Common myeloid progenitor, CD34-positive (primary cell): ENCODE measurements around the gene IRF9.

Experiments used
- CTCF ChIA-PET: fragments of 350-600 bp; sonication (Branson Sonifier 250); formaldehyde crosslinking; loops from one replicate; lab custom pipeline; 2021; ENCODE audit warnings: antibody characterized with exemption; lab: Charles Lee
- POLR2A ChIA-PET: fragments of 350-600 bp; sonication (Branson Sonifier 250); formaldehyde crosslinking; loops from one replicate; lab custom pipeline; 2021; ENCODE audit warnings: antibody characterized with exemption; lab: Charles Lee
- DNase-seq, 3 donors: peaks; one replicate each; pipeline versions ENCODE4 v3.0.0 to v3.0.0-alpha.2; 2013
- H3K27ac ChIP-seq, 2 experiments: 1 replicate in 1 of 2; 2 replicates in 1 of 2; pipeline ENCODE4 v1.7.0; 2013; ENCODE audit warnings: inconsistent platforms in 2 of 2, low read length in 2 of 2, mild to moderate bottlenecking in 2 of 2, low read depth in 1 of 2, moderate library complexity in 1 of 2; ENCODE audit not compliant: severe bottlenecking in 2 of 2, insufficient read depth in 1 of 2, poor library complexity in 1 of 2
- H3K27me3 ChIP-seq, 5 experiments: replicated peaks in 2 of 5; 1 replicate in 3 of 5; 2 replicates in 2 of 5; pipeline versions ENCODE4 v1.6.1 to v1.7.0; 2013; ENCODE audit warnings: low read length in 4 of 5, mild to moderate bottlenecking in 2 of 5, moderate library complexity in 2 of 5, inconsistent platforms in 1 of 5; ENCODE audit not compliant: insufficient read depth in 5 of 5, control insufficient read depth in 4 of 5
- H3K36me3 ChIP-seq, 4 experiments: 1 replicate in 2 of 4; 2 replicates in 2 of 4; pipeline versions ENCODE4 v1.6.1 to v1.7.0; 2013; ENCODE audit warnings: low read length in 3 of 4, control low read depth in 1 of 4, mild to moderate bottlenecking in 1 of 4; ENCODE audit not compliant: control insufficient read depth in 4 of 4, insufficient read depth in 4 of 4
- H3K4me1 ChIP-seq, 4 experiments: 1 replicate in 3 of 4; 2 replicates in 1 of 4; pipeline versions ENCODE4 v1.6.1 to v1.7.1; 2013; ENCODE audit warnings: low read length in 3 of 4, mild to moderate bottlenecking in 3 of 4, control low read depth in 1 of 4, inconsistent platforms in 1 of 4, moderate library complexity in 1 of 4; ENCODE audit not compliant: control insufficient read depth in 4 of 4, insufficient read depth in 4 of 4; ENCODE audit errors: control extremely low read depth in 1 of 4
- H3K4me3 ChIP-seq, 7 experiments: 1 replicate in 4 of 7; 2 replicates in 3 of 7; pipeline versions ENCODE4 v1.5.1 to v1.7.0; 2013; ENCODE audit warnings: mild to moderate bottlenecking in 7 of 7, low read length in 6 of 7, moderate library complexity in 6 of 7, inconsistent platforms in 2 of 7, low read depth in 2 of 7, control low read depth in 1 of 7; ENCODE audit not compliant: insufficient read depth in 4 of 7, control insufficient read depth in 1 of 7; ENCODE audit errors: extremely low read depth in 1 of 7
- H3K9me3 ChIP-seq, 5 experiments: 1 replicate in 4 of 5; 2 replicates in 1 of 5; pipeline versions ENCODE4 v1.6.1 to v1.7.1; 2013; ENCODE audit warnings: low read length in 4 of 5, mild to moderate bottlenecking in 2 of 5, inconsistent platforms in 1 of 5, low read depth in 1 of 5, moderate library complexity in 1 of 5; ENCODE audit not compliant: control insufficient read depth in 4 of 5, insufficient read depth in 2 of 5; ENCODE audit errors: control extremely low read depth in 1 of 5
- WGBS: methylation state at CpG from one replicate; pipeline ENCODE4 v1.1.5; 2013; ENCODE audit not compliant: insufficient coverage; 5-methylcytosine and 5-hydroxymethylcytosine counted together

IRF9 gene

DNA sequence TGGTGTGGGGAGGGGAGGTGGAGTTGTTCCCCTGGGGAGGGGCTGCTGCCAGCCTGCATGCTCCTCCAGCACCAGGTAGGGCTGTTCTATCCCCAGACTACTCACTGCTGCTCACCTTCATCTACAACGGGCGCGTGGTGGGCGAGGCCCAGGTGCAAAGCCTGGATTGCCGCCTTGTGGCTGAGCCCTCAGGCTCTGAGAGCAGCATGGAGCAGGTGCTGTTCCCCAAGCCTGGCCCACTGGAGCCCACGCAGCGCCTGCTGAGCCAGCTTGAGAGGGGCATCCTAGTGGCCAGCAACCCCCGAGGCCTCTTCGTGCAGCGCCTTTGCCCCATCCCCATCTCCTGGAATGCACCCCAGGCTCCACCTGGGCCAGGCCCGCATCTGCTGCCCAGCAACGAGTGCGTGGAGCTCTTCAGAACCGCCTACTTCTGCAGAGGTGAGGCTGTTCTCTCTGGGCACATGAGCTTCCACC is 3.5 kb downstream of the IRF9 start:
- Histone ChIP-seq H3K9me3 (no peaks in the 10 kb centered on the region), H3K36me3 (peaks cover 20 to 69% (median 50%) of the 10 kb centered on the region in 4 experiments), H3K4me3 (no peak overlapping the region), H3K4me1 (peaks cover 10 to 38% (median 22%) of the 10 kb centered on the region in 4 experiments), H3K27ac (no peak overlapping the region), H3K27me3 (no peaks in the 10 kb centered on the region)
- CTCF ChIA-PET = interaction anchor here (0.8 to 1.5 kb wide), 6 partner anchors 9 to 58 kb away, joined by 3 to 6 read pairs (median 3); partner anchors contain the start of genes IPO4 and MDP1
- POLR2A ChIA-PET = interaction anchor here (0.6 to 1.0 kb wide), 3 partner anchors 9 to 51 kb away, joined by 3 to 4 read pairs (median 3); no protein-coding TSS in a partner anchor
- no peak for DNase-seq
- 98% methylated on average over 14 of the region's 14 CpGs for WGBS

DNA sequence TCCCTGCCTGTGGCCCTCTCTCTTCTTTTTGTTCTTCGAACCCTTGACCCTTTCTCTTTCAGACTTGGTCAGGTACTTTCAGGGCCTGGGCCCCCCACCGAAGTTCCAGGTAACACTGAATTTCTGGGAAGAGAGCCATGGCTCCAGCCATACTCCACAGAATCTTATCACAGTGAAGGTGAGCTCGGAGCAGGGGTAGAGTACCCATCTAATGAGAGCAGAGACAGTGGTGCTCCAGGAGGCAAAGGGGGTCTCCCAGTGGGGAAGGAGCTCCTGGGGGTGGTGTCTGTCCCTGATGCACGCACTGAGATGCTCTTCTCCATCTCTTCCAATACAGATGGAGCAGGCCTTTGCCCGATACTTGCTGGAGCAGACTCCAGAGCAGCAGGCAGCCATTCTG is 4.7 kb downstream of the IRF9 start:
- Histone ChIP-seq H3K27ac (peak overlapping the region in 1 of 2 experiments; percentile 25), H3K4me3 (no peak overlapping the region), H3K4me1 (peaks cover 10 to 30% (median 18%) of the 10 kb centered on the region in 4 experiments), H3K27me3 (no peaks in the 10 kb centered on the region), H3K36me3 (peaks cover 17 to 61% (median 44%) of the 10 kb centered on the region in 4 experiments), H3K9me3 (no peaks in the 10 kb centered on the region)
- POLR2A ChIA-PET = no interaction called here
- 96% methylated on average over 5 of the region's 5 CpGs for WGBS
- CTCF ChIA-PET = interaction anchor here (1.3 kb wide), 1 partner anchor 59 kb away, joined by 3 read pairs; no protein-coding TSS in a partner anchor
- no peak for DNase-seq

DNA sequence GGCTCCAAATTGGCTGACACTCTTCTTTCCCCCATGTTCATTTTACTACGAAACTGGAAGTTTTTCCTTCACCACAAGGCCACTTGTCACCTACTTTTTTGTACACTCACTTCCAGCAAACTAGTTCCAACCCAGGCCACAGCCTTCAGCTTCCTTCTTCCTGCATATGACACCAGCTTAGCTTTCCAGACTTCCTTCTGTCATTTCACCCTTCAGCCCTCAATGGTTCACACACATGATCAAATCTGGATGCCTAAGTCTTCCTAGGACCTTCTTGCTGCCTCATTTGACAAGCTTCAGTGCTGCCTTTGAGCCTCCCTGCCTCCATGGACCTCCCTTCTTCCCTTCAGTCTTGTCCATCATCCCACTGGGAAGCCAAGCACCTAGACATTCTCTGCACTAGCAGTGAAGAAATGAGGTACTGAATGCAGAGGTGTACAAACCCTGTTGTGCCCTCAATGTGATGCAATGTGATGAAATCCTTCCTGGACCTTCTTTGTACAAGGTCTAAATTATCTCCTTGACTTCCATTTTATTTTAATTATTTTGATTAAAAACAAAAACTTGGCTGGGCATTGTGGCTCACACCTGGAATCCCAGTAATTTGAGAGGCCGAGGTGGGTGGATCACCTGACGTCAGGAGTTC is 6.5 kb downstream of the IRF9 start:
- Histone ChIP-seq H3K9me3 (no peaks in the 10 kb centered on the region), H3K4me3 (no peak overlapping the region), H3K4me1 (peaks cover 4 to 23% (median 11%) of the 10 kb centered on the region in 4 experiments), H3K27ac (no peak overlapping the region), H3K36me3 (peaks cover 17 to 57% (median 43%) of the 10 kb centered on the region in 4 experiments), H3K27me3 (no peaks in the 10 kb centered on the region)
- DNase-seq = peak in 2 of 3 donors; percentile 34 to 55
- CTCF ChIA-PET = no interaction called here
- 76% methylated on average over 3 of the region's 3 CpGs for WGBS
- POLR2A ChIA-PET = interaction anchor here (0.6 kb wide), 2 partner anchors 14 to 54 kb away, joined by 3 read pairs; no protein-coding TSS in a partner anchor

DNA sequence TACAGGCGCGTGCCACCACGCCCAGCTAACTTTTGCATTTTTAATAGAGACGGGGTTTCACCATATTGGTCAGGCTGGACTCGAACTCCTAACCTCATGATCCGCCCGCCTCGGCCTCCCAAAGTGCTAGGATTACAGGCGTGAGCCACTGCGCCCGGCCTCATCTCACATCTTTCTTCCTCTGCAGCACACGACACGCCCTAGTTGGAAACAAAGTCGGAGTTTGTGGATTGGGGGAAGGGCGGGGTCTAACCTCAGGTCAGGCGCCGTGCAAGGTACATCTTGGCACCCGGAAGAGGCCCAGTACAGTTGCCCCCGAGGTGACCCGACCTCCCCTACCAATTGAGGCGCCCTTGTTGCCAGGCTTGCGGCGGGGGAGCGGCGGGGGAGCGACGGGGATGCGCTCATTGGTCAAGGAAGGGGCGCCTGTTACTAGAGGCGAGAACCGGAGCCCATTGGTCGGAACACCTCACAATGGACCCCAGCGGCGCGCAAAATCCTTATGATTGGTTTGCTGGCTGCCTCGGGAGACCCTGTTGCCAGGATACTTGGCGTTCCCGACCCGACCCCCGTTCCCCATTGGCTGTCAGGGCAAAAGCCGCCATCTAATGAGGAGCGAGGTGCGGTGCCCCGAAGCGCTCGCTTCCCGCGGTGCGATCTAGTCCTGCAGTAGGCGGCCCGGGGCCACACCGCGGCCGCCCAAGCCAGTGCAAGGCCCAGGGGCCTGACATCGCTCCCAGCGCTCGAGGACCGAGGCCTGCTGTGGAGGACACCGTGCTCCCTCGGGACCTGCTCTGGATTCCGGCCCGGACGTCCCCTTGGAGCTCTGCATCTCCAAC is 10.6 kb downstream of the IRF9 start, which contains the start of gene REC8:
REC8 (plus strand) TSS at position 659 of the 839 bp plus-strand sequence. CDS start 473 bp downstream, outside the sequence.
- no peaks in the 10 kb centered on the region for H3K9me3 ChIP-seq
- H3K36me3 ChIP-seq = peaks cover 2 to 43% (median 14%) of the 10 kb centered on the region in 4 experiments
- H3K27ac ChIP-seq = peak within 1 kb of the TSS in 1 of 2 experiments; percentile 66
- DNase-seq = peak; percentile 97 to 99 (median 99)
- POLR2A ChIA-PET = interaction anchor here (1.0 to 2.8 kb wide), 2 partner anchors 10 to 24 kb away, joined by 3 to 15 read pairs; partner anchors contain the start of genes IRF9 and TM9SF1
- CTCF ChIA-PET = interaction anchor here (1.0 to 4.9 kb wide), 4 partner anchors 9 to 15 kb away, joined by 3 to 19 read pairs (median 6); partner anchors contain the start of genes IPO4 and IRF9
- no peaks in the 10 kb centered on the region for H3K27me3 ChIP-seq
- 8% methylated on average over 53 of the region's 63 CpGs for WGBS
- H3K4me3 ChIP-seq = peak within 1 kb of the TSS; percentile 20 to 95 (median 81)
- H3K4me1 ChIP-seq = peaks cover 2 to 27% (median 12%) of the 10 kb centered on the region in 4 experiments

DNA sequence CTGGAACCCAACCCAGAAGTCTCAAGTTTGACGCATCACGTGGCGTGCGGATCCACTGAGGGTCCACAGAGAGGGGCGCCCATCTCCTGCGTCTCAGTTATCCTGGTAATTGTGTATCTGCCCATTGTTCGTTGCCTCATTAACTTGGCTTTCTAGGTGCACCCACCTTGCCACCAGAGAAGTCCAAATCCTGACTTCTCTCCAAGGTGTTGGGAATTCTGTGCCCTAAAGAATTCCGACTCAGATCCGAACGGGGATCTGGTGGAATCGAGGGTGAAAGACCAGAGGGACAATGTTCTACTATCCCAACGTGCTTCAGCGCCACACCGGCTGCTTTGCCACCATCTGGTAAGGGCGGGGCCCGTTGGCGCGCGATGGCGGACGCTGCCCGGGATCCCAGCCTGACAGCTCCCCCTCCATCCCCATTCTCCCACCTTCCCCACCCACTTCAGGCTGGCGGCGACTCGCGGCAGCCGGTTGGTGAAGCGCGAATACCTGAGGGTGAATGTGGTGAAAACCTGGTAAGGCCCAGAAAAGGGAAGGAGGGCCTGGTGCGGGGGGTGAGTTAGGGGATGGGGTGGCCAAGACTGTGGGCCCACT is 11.3 kb downstream of the IRF9 start:
- Histone ChIP-seq H3K9me3 (no peaks in the 10 kb centered on the region), H3K4me3 (peak overlapping the region; percentile 20 to 95 (median 81)), H3K36me3 (peaks cover 2 to 45% (median 16%) of the 10 kb centered on the region in 4 experiments), H3K4me1 (peaks cover 2 to 22% (median 11%) of the 10 kb centered on the region in 4 experiments), H3K27ac (peak overlapping the region in 1 of 2 experiments; percentile 66), H3K27me3 (no peaks in the 10 kb centered on the region)
- CTCF ChIA-PET = interaction anchor here (1.0 to 4.9 kb wide), 4 partner anchors 9 to 58 kb away, joined by 3 to 19 read pairs (median 6); partner anchors contain the start of genes DCAF11, IPO4, IRF9 and NRL
- DNase-seq = peak in 1 of 3 donors; percentile 35
- 6% methylated on average over 12 of the region's 30 CpGs for WGBS
- POLR2A ChIA-PET = interaction anchor here (1.0 to 2.8 kb wide), 2 partner anchors 11 to 23 kb away, joined by 3 to 15 read pairs; partner anchors contain the start of genes IRF9 and TM9SF1

DNA sequence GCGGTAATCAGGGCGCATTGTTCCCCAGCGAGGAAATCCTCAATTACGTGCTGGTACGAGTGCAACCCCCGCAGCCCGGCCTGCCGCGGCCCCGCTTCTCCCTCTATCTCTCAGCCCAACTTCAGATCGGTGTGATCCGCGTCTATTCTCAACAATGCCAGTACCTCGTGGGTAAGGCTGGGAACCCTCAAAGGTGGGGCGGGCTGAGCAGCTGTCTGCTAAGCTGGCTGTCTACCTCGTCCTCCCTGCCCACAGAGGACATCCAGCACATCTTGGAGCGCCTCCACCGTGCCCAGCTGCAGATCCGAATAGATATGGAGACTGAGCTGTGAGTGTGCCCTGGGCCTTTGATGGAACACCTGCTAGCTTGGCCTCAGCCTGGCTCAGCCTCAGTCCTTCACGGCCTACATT is 11.8 kb downstream of the IRF9 start:
- peak overlapping the region in 1 of 2 experiments; percentile 66 for H3K27ac ChIP-seq
- H3K4me3 ChIP-seq = peak overlapping the region in 4 of 7 experiments; percentile 81 to 95 (median 88)
- peak in 1 of 3 donors; percentile 34 for DNase-seq
- H3K9me3 ChIP-seq = no peaks in the 10 kb centered on the region
- 54% methylated on average over 20 of the region's 20 CpGs for WGBS
- peaks cover 2 to 45% (median 17%) of the 10 kb centered on the region in 4 experiments for H3K36me3 ChIP-seq
- ChIA-PET CTCF (interaction anchor here (1.3 to 4.9 kb wide), 4 partner anchors 10 to 59 kb away, joined by 3 to 19 read pairs (median 5); partner anchors contain the start of genes DCAF11, IPO4, IRF9 and NRL), POLR2A (interaction anchor here (0.7 kb wide), 1 partner anchor 10 kb away, joined by 3 read pairs; no protein-coding TSS in a partner anchor)
- peaks cover 0 to 18% (median 10%) of the 10 kb centered on the region in 4 experiments for H3K4me1 ChIP-seq
- H3K27me3 ChIP-seq = no peaks in the 10 kb centered on the region
